Trophoblast cell (in vitro differentiated cells and primary cell): ENCODE measurements around the gene HAPLN3.

Experiments used
- DNase-seq, 2 donors: peaks; one replicate each; pipeline ENCODE4 v3.0.0-alpha.2; 2016
- H2AFZ ChIP-seq: 2 replicates; pipeline ENCODE4 v1.6.1; 2013; ENCODE audit warnings: low read length, moderate library complexity, mild to moderate bottlenecking; ENCODE audit not compliant: insufficient read depth, poor library complexity
- H2AK5ac ChIP-seq: 2 replicates; pipeline ENCODE4 v1.6.1; 2013; ENCODE audit warnings: mild to moderate bottlenecking, low read length
- H2BK120ac ChIP-seq: 2 replicates; pipeline ENCODE4 v1.6.1; 2013; ENCODE audit warnings: low read length, mild to moderate bottlenecking, moderate library complexity; ENCODE audit not compliant: insufficient read depth, poor library complexity
- H2BK12ac ChIP-seq: 2 replicates; pipeline ENCODE4 v1.6.1; 2013; ENCODE audit warnings: mild to moderate bottlenecking, low read length, moderate library complexity
- H2BK5ac ChIP-seq: 2 replicates; pipeline ENCODE4 v1.6.1; 2013; ENCODE audit warnings: low read length, low read depth, moderate library complexity, mild to moderate bottlenecking; ENCODE audit not compliant: poor library complexity
- H3K14ac ChIP-seq: 2 replicates; pipeline ENCODE4 v1.6.1; 2013; ENCODE audit warnings: mild to moderate bottlenecking, low read length
- H3K18ac ChIP-seq: 2 replicates; pipeline ENCODE4 v1.6.1; 2013; ENCODE audit warnings: mild to moderate bottlenecking, low read length
- H3K23ac ChIP-seq: 2 replicates; pipeline ENCODE4 v1.6.1; 2013; ENCODE audit warnings: low read length
- H3K27ac ChIP-seq: 2 replicates; pipeline ENCODE4 v1.5.1; 2013; ENCODE audit warnings: low read depth, mild to moderate bottlenecking, inconsistent platforms, low read length, moderate library complexity
- H3K27me3 ChIP-seq: 2 replicates; pipeline ENCODE4 v1.6.1; 2013; ENCODE audit warnings: inconsistent platforms, mild to moderate bottlenecking, low read length, moderate library complexity; ENCODE audit not compliant: insufficient read depth
- H3K36me3 ChIP-seq, 2 experiments: 1 replicate in 1 of 2; 2 replicates in 1 of 2; pipeline ENCODE4 v1.6.1; 2013; ENCODE audit warnings: low read length in 2 of 2, mild to moderate bottlenecking in 2 of 2, moderate library complexity in 1 of 2; ENCODE audit not compliant: insufficient read depth in 2 of 2, control insufficient read depth in 1 of 2
- H3K4ac ChIP-seq: 2 replicates; pipeline ENCODE4 v1.6.1; 2013; ENCODE audit warnings: low read depth, mild to moderate bottlenecking, low read length, moderate library complexity
- H3K4me1 ChIP-seq, 2 experiments: 1 replicate in 1 of 2; 2 replicates in 1 of 2; pipeline ENCODE4 v1.6.1; 2013; ENCODE audit warnings: low read length in 2 of 2, mild to moderate bottlenecking in 2 of 2, moderate library complexity in 1 of 2; ENCODE audit not compliant: insufficient read depth in 2 of 2, control insufficient read depth in 1 of 2
- H3K4me2 ChIP-seq: 2 replicates; pipeline ENCODE4 v1.6.1; 2013; ENCODE audit warnings: inconsistent platforms, mild to moderate bottlenecking, low read length, moderate library complexity
- H3K4me3 ChIP-seq: 2 replicates; pipeline ENCODE4 v1.5.1; 2013; ENCODE audit warnings: mild to moderate bottlenecking, low read depth, low read length, inconsistent platforms
- H3K79me1 ChIP-seq: one replicate; pipeline ENCODE4 v1.6.1; 2013; ENCODE audit warnings: low read length
- H3K79me2 ChIP-seq: 2 replicates; pipeline ENCODE4 v1.6.1; 2013; ENCODE audit warnings: low read length, mild to moderate bottlenecking; ENCODE audit not compliant: control insufficient read depth, insufficient read depth, poor library complexity
- H3K9ac ChIP-seq: 2 replicates; pipeline ENCODE4 v1.6.1; 2013; ENCODE audit warnings: mild to moderate bottlenecking, low read length
- H3K9me3 ChIP-seq: 2 replicates; pipeline ENCODE4 v1.6.1; 2013; ENCODE audit warnings: low read depth, mild to moderate bottlenecking, control low read depth, inconsistent platforms, low read length; ENCODE audit not compliant: insufficient read depth
- H4K12ac ChIP-seq: 2 replicates; pipeline ENCODE4 v1.6.1; 2013; ENCODE audit warnings: low read depth, mild to moderate bottlenecking, low read length, moderate library complexity
- H4K8ac ChIP-seq: 2 replicates; pipeline ENCODE4 v1.6.1; 2013; ENCODE audit warnings: low read depth, mild to moderate bottlenecking, low read length, moderate library complexity
- H4K91ac ChIP-seq: one replicate; pipeline ENCODE4 v1.6.1; 2013; ENCODE audit warnings: low read depth, mild to moderate bottlenecking, low read length, moderate library complexity
- WGBS: extraction: QIAGEN DNeasy Blood & Tissue Kit; methylation state at CpG from one replicate; pipeline ENCODE4 v1.1.7; 2013; ENCODE audit warnings: missing lambda C conversion rate; ENCODE audit not compliant: insufficient read length, insufficient coverage; ENCODE audit errors: extremely low coverage; 5-methylcytosine and 5-hydroxymethylcytosine counted together

Gene HAPLN3

GRCh38 chr15:88904257-88904623 lies 8.9 kb upstream of the HAPLN3 start:
- no peaks in the 10 kb centered on the region for H3K27me3 ChIP-seq
- H4K91ac ChIP-seq: no peak overlapping the region
- H3K23ac ChIP-seq: no peak overlapping the region
- no peak overlapping the region for H3K9ac ChIP-seq
- H2AFZ ChIP-seq: no peak overlapping the region
- H2BK120ac ChIP-seq: no peak overlapping the region
- H3K79me2 ChIP-seq: no peaks in the 10 kb centered on the region
- H3K36me3 ChIP-seq: peaks cover 76 to 88% of the 10 kb centered on the region in 2 experiments
- no peak overlapping the region for H4K12ac ChIP-seq
- H3K9me3 ChIP-seq: no peaks in the 10 kb centered on the region
- H3K4ac ChIP-seq: no peak overlapping the region
- no peak overlapping the region for H2BK5ac ChIP-seq
- H3K79me1 ChIP-seq: peaks cover 6% of the 10 kb centered on the region
- DNase-seq: no peak
- no peak overlapping the region for H3K4me2 ChIP-seq
- no peak overlapping the region for H3K14ac ChIP-seq
- peak overlapping the region; percentile 26 for H3K4me3 ChIP-seq
- no peak overlapping the region for H2BK12ac ChIP-seq
- H3K4me1 ChIP-seq: peaks cover 13 to 19% of the 10 kb centered on the region in 2 experiments
- H2AK5ac ChIP-seq: no peak overlapping the region
- H4K8ac ChIP-seq: no peak overlapping the region
- no CpG with 5 or more reads among the region's 2 CpGs for WGBS
- no peak overlapping the region for H3K27ac ChIP-seq
- H3K18ac ChIP-seq: no peak overlapping the region

GRCh38 chr15:88902846-88903245 lies 7.5 kb upstream of the HAPLN3 start:
- H4K91ac ChIP-seq: no peak overlapping the region
- no peaks in the 10 kb centered on the region for H3K79me2 ChIP-seq
- H3K4me1 ChIP-seq: peaks cover 7 to 19% of the 10 kb centered on the region in 2 experiments

DNA sequence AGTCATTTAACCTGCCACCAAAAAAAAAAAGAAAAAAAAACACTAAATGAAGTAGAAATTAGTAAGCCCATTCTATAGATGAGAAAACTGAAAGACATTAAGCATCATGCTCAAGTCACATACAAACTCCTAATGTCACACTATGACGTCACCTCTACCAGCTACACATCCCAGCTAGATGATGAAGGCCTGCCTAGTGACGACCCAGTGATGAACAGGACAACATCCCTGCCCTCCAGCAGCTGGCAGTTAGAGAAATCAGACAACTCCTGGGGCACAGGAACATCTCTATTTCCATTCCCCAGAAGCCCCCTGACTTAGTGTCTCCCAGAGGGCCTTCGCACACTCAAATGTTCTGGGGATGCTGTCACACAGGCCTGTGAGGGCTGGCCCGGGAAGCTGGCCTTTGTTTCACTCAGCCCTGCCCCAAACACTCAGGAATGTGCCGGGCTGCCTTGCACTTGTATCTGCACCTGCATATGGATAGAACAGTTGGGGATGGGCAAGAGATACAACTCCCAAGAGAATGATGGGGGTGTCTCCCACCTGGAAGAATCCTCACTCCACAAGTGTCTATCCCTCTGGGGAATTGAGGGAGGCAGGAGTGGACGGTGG lies 7.0 kb upstream of the HAPLN3 start:
- no peak overlapping the region for H3K27ac ChIP-seq
- H2AK5ac ChIP-seq: no peak overlapping the region
- H2BK120ac ChIP-seq: no peak overlapping the region
- no peak overlapping the region for H4K8ac ChIP-seq
- no peaks in the 10 kb centered on the region for H3K9me3 ChIP-seq
- no peak overlapping the region for H3K9ac ChIP-seq
- H3K27me3 ChIP-seq: no peaks in the 10 kb centered on the region
- no peak overlapping the region for H3K23ac ChIP-seq
- no peak overlapping the region for H2BK5ac ChIP-seq
- WGBS: no CpG with 5 or more reads among the region's 6 CpGs
- no peak overlapping the region for H2BK12ac ChIP-seq
- H3K4me1 ChIP-seq: peaks cover 10 to 23% of the 10 kb centered on the region in 2 experiments
- H3K36me3 ChIP-seq: peaks cover 67 to 75% of the 10 kb centered on the region in 2 experiments
- no peaks in the 10 kb centered on the region for H3K79me2 ChIP-seq
- no peak overlapping the region for H3K18ac ChIP-seq
- H3K79me1 ChIP-seq: peaks cover 4% of the 10 kb centered on the region
- H4K12ac ChIP-seq: no peak overlapping the region
- no peak overlapping the region for H4K91ac ChIP-seq
- H3K4ac ChIP-seq: no peak overlapping the region
- H3K4me2 ChIP-seq: no peak overlapping the region
- H3K14ac ChIP-seq: no peak overlapping the region
- no peak overlapping the region for H3K4me3 ChIP-seq
- H2AFZ ChIP-seq: no peak overlapping the region
- peak; percentile 20 to 38 for DNase-seq

More at GRCh38 chr15:88902846-88903245, 7.5 kb upstream of the HAPLN3 start:
- H3K9ac ChIP-seq: no peak overlapping the region
- H3K9me3 ChIP-seq: no peaks in the 10 kb centered on the region
- no peak overlapping the region for H2BK5ac ChIP-seq
- peaks cover 4% of the 10 kb centered on the region for H3K79me1 ChIP-seq
- WGBS: no CpG with 5 or more reads among the region's 2 CpGs
- no peak overlapping the region for H2BK12ac ChIP-seq
- H4K12ac ChIP-seq: no peak overlapping the region
- H3K27ac ChIP-seq: no peak overlapping the region
- no peak overlapping the region for H4K8ac ChIP-seq
- H2AK5ac ChIP-seq: no peak overlapping the region
- H3K14ac ChIP-seq: no peak overlapping the region
- H3K18ac ChIP-seq: no peak overlapping the region
- H3K4me2 ChIP-seq: no peak overlapping the region
- H2BK120ac ChIP-seq: no peak overlapping the region
- no peaks in the 10 kb centered on the region for H3K27me3 ChIP-seq
- H3K36me3 ChIP-seq: peaks cover 71 to 80% of the 10 kb centered on the region in 2 experiments
- no peak overlapping the region for H3K23ac ChIP-seq
- no peak overlapping the region for H2AFZ ChIP-seq
- peak; percentile 79 to 88 for DNase-seq
- no peak overlapping the region for H3K4ac ChIP-seq
- no peak overlapping the region for H3K4me3 ChIP-seq

DNA sequence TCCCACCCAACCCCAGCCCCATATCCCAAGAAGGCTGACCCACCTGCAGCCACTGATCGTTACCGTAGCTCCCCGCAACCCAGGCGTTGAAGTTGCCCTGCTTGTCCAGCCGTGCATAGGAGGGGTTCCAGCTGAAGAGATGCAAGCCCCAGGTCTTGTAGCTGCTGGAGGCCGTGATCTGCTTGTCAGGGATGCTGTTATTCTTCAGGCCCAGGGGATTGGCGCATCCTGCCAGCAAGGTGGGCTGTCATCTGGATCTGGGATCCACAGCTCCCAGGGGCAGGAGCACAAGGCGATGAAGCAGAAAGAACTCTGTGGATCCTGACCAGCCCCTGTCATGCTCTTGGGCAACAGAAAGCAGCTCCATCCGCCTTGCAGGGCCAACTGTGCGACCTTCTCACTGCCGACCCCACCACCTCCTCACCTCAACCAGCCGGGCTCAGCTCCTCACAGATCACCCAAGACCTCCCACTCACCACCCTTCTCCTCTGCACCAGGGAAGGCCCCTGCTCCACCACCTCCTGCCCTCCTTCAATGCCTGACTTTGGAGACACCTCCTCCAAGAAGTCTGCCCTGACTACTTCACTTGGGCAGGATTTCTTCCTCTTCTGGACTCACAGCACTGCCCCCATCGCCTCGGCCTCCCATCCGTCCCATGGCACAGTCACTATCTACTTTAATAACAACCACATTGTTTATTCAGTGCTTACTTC lies 6.3 kb upstream of the HAPLN3 start:
- no peak overlapping the region for H2BK120ac ChIP-seq
- H4K91ac ChIP-seq: no peak overlapping the region
- H3K4ac ChIP-seq: no peak overlapping the region
- no peak overlapping the region for H3K4me2 ChIP-seq
- H3K79me2 ChIP-seq: no peaks in the 10 kb centered on the region
- H3K14ac ChIP-seq: no peak overlapping the region
- no peak overlapping the region for H3K23ac ChIP-seq
- no peaks in the 10 kb centered on the region for H3K9me3 ChIP-seq
- no peaks in the 10 kb centered on the region for H3K27me3 ChIP-seq
- H3K4me1 ChIP-seq: peaks cover 10 to 28% of the 10 kb centered on the region in 2 experiments
- no peak overlapping the region for H2BK12ac ChIP-seq
- no peak overlapping the region for H3K27ac ChIP-seq
- no CpG with 5 or more reads among the region's 15 CpGs for WGBS
- no peak overlapping the region for H2AK5ac ChIP-seq
- H3K79me1 ChIP-seq: peaks cover 4% of the 10 kb centered on the region
- H2AFZ ChIP-seq: no peak overlapping the region
- H2BK5ac ChIP-seq: no peak overlapping the region
- H3K18ac ChIP-seq: no peak overlapping the region
- no peak overlapping the region for H4K12ac ChIP-seq
- no peak overlapping the region for H4K8ac ChIP-seq
- H3K9ac ChIP-seq: peak overlapping the region; percentile 25
- H3K4me3 ChIP-seq: no peak overlapping the region
- H3K36me3 ChIP-seq: peaks cover 61 to 70% of the 10 kb centered on the region in 2 experiments
- no peak for DNase-seq
